ENCODE data around the gene DSN1. TPM values are rescaled to one million over a fixed set of nuclear protein-coding genes. Genes with fewer than 3 reads are reported as not detected.
A peak's percentile ranks its signal among the peaks of the same experiment; 100 is the strongest.

Gene DSN1
- total and polyA plus RNA-seq, 8 donors: 1.3 to 18.9 (median 8.0) TPM

DNA sequence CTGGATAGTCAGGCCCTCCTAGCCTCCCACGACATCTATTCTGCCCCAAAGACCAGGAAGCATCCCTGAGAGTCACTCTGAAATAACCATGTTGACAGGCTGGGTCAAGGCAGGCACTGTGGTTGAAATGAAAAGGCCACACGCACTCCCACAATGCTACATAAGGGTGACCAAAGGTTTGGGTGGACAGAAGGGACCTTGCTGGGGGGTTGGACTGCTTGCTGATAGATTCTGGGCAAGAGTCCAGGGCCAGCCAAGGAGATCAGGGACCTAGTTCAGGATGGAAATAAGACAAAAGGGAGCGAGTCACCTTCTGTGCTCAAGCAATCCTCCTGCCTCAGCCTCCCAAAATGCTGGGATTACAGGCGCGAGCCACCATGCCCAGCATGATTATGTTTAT, 32.5 kb upstream of the DSN1 start:
- H3K36me3 ChIP-seq: peaks cover 36 to 96% (median 92%) of the 10 kb centered on the region in 4 donors
- TF ChIP-seq CTCF (IDR thresholded peaks at IDR 0.05) (no peak), EP300 (IDR thresholded peaks at IDR 0.05) (no peak), POLR2A (IDR thresholded peaks at IDR 0.05) (no peak), POLR2AphosphoS5 (IDR thresholded peaks at IDR 0.05) (no peak)
- 89 to 95% (median 93%) methylated on average over 5 of the region's 5 CpGs for WGBS, 5 donors
- H3K27me3 ChIP-seq: no peaks in the 10 kb centered on the region
- intact Hi-C loops (cut with DNase I; ENCODE audit: low total_unique reads): no loop called here
- no peaks in the 10 kb centered on the region for H3K9me3 ChIP-seq
- no peak overlapping the region for H3K4me3 ChIP-seq
- H3K4me1 ChIP-seq: peaks cover 0 to 12% (median 1%) of the 10 kb centered on the region in 4 donors
- no peak overlapping the region for H3K27ac ChIP-seq
- no peak for DNase-seq

DNA sequence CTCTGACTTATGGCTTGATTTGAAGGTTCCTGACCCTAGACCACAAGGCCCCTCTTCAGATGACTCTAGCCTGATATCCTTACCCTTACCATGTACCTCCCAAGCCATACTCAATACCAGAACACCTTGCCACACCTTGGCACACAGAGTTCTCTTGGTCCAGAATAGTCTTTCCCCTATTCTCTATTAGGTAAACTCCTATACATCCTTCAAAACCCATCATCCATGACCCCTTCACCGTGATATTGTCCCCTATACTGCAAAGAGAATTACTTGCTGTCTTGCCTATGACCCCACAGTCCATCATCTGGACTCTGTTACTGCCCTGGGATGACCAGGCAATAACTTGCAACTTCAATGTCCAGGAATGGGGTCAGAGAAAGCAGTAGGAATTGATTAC, 31.8 kb upstream of the DSN1 start:
- DNase-seq: no peak
- H3K27me3 ChIP-seq: no peaks in the 10 kb centered on the region
- H3K4me1 ChIP-seq: peaks cover 0 to 12% (median 0%) of the 10 kb centered on the region in 4 donors
- peaks cover 40 to 97% (median 95%) of the 10 kb centered on the region in 4 donors for H3K36me3 ChIP-seq
- H3K27ac ChIP-seq: no peak overlapping the region
- TF ChIP-seq POLR2A (IDR thresholded peaks at IDR 0.05) (no peak), EP300 (IDR thresholded peaks at IDR 0.05) (no peak), CTCF (IDR thresholded peaks at IDR 0.05) (no peak), POLR2AphosphoS5 (IDR thresholded peaks at IDR 0.05) (no peak)
- WGBS, 5 donors: 88 to 100% (median 95%) methylated on average over 1 of the region's 1 CpG
- no peak overlapping the region for H3K4me3 ChIP-seq
- intact Hi-C loops (cut with DNase I; ENCODE audit: low total_unique reads): no loop called here
- H3K9me3 ChIP-seq: no peaks in the 10 kb centered on the region

GRCh38 chr20:36804425-36804824, 30.9 kb upstream of the DSN1 start:
- Histone ChIP-seq H3K4me3 (no peak overlapping the region), H3K9me3 (no peaks in the 10 kb centered on the region), H3K4me1 (peaks cover 0 to 12% (median 0%) of the 10 kb centered on the region in 4 donors), H3K27ac (no peak overlapping the region), H3K27me3 (no peaks in the 10 kb centered on the region), H3K36me3 (peaks cover 48 to 98% (median 97%) of the 10 kb centered on the region in 4 donors)
- WGBS, 5 donors: 86 to 96% (median 92%) methylated on average over 7 of the region's 7 CpGs
- TF ChIP-seq POLR2A (IDR thresholded peaks at IDR 0.05): no peak
- no peak for TF ChIP-seq CTCF (IDR thresholded peaks at IDR 0.05)
- DNase-seq: no peak
- intact Hi-C loops (cut with DNase I; ENCODE audit: low total_unique reads): no loop called here

DNA sequence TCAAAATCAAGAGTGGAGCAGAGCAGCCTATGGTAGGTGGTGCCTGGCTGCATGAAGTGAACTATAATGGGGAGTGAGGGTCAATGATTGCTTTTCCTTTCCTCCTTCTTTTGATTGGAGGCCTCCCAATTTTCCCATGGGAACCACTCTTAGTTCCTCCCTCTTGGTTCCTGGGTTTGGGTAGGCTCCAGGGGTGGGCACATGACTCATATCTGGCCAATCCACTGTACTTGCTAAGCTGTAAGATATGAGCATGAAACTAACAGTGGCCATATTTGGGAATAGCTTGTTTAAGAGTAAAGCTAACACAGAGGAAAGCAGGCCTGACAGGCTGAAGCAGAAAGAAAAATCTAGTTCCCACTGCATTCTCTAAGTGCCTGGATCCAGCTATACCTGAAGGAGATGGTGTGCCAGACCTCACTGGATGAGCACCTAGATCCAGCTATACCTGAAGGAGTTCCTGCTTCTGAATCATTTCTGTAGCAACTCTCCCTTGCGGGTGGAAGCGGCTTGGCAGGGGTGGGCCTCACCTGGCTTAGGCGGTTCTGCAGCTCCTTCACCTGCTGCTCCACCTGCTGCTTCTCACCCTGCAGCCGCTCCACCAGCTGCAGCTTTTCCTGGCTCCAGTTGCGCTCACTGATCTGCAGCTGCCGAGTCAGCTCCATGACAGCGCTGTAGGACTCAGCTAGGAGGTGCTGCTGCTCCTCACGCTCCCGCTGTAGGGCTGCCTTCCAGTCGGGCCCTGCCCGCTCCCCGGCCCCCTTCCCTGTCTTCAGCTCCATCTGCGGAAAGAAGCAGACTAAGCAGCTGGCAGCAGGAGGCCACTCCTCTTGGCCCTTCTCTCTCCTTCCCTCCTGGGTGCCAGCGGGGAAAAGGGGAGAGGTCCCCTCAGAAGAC, 29.0 kb upstream of the DSN1 start:
- TF ChIP-seq POLR2A (IDR thresholded peaks at IDR 0.05) (no peak), EP300 (IDR thresholded peaks at IDR 0.05) (no peak), CTCF (IDR thresholded peaks at IDR 0.05) (no peak), POLR2AphosphoS5 (IDR thresholded peaks at IDR 0.05) (no peak)
- no peak overlapping the region for H3K4me3 ChIP-seq
- DNase-seq: no peak
- WGBS, 5 donors: 77 to 96% (median 94%) methylated on average over 14 of the region's 14 CpGs
- H3K9me3 ChIP-seq: no peaks in the 10 kb centered on the region
- peak overlapping the region in 2 of 5 donors; percentile 22 to 55 for H3K27ac ChIP-seq
- intact Hi-C loops (cut with DNase I; ENCODE audit: low total_unique reads): no loop called here
- H3K4me1 ChIP-seq: no peaks in the 10 kb centered on the region
- peaks cover 55 to 100% (median 100%) of the 10 kb centered on the region in 4 donors for H3K36me3 ChIP-seq
- no peaks in the 10 kb centered on the region for H3K27me3 ChIP-seq

Measured in stomach (tissue), 9 donors.